Osteoblast (primary cell): ENCODE measurements around the gene ATXN7L1. TPM values are rescaled to one million over a fixed set of nuclear protein-coding genes. Genes with fewer than 3 reads are reported as not detected.

Experiments used
- DNase-seq: peaks from one replicate; pipeline ENCODE4 v3.0.0; 2011; ENCODE audit warnings: low spot score, mixed read lengths; ENCODE audit not compliant: insufficient read length; ENCODE audit errors: missing footprints
- H2AFZ ChIP-seq: 2 replicates; pipeline ENCODE4 v1.6.0; 2011; ENCODE audit warnings: mild to moderate bottlenecking, low read length
- H3K27ac ChIP-seq: 2 replicates; pipeline ENCODE4 v1.5.1; 2011; ENCODE audit warnings: mild to moderate bottlenecking, low read depth, low read length, moderate library complexity
- H3K27me3 ChIP-seq: 2 replicates; pipeline ENCODE4 v1.6.0; 2012; ENCODE audit warnings: mild to moderate bottlenecking, control low read depth, inconsistent platforms, low read length, moderate library complexity; ENCODE audit not compliant: insufficient read depth
- H3K36me3 ChIP-seq: 2 replicates; pipeline ENCODE4 v1.5.1; 2011; ENCODE audit warnings: mild to moderate bottlenecking, low read length, control low read depth, moderate library complexity; ENCODE audit not compliant: insufficient read depth
- H3K4me1 ChIP-seq: 2 replicates; pipeline ENCODE4 v1.5.1; 2011; ENCODE audit warnings: mild to moderate bottlenecking, low read length, control low read depth, moderate library complexity; ENCODE audit not compliant: insufficient read depth
- H3K4me2 ChIP-seq: 2 replicates; pipeline ENCODE4 v1.6.0; 2011; ENCODE audit warnings: mild to moderate bottlenecking, low read length; ENCODE audit not compliant: insufficient read depth
- H3K4me3 ChIP-seq: fragments of 200-600 bp; sonication (generic); 3 replicates; pipeline ENCODE4 v1.5.1; 2012; ENCODE audit warnings: mild to moderate bottlenecking, low read length, inconsistent platforms; ENCODE audit not compliant: insufficient read depth
- H3K79me2 ChIP-seq: 2 replicates; pipeline ENCODE4 v1.6.0; 2012; ENCODE audit warnings: mild to moderate bottlenecking, low read length, control low read depth, inconsistent platforms; ENCODE audit not compliant: insufficient read depth
- H3K9me3 ChIP-seq: 2 replicates; pipeline ENCODE4 v1.5.1; 2011; ENCODE audit warnings: low read depth, low read length, control low read depth
- H4K20me1 ChIP-seq: 2 replicates; pipeline ENCODE4 v1.6.0; 2012; ENCODE audit warnings: mild to moderate bottlenecking, low read length, control low read depth; ENCODE audit not compliant: insufficient read depth
- total RNA-seq: library from RNA; depleted of rRNA; stranded (reverse); fragments of >200 nt; gene quantifications from 2 replicates; pipeline ENCODE4 v1.2.3, GENCODE V29; 2012
- TF ChIP-seq, protein P1 (sequence below): IDR thresholded peaks from 2 replicates; pipeline ENCODE4 v1.5.1; 2011; ENCODE audit warnings: mild to moderate bottlenecking, low read depth, low read length, moderate library complexity; ENCODE audit errors: extremely low read depth

Gene ATXN7L1
- total RNA-seq, 1 donor: 9.0 TPM

DNA sequence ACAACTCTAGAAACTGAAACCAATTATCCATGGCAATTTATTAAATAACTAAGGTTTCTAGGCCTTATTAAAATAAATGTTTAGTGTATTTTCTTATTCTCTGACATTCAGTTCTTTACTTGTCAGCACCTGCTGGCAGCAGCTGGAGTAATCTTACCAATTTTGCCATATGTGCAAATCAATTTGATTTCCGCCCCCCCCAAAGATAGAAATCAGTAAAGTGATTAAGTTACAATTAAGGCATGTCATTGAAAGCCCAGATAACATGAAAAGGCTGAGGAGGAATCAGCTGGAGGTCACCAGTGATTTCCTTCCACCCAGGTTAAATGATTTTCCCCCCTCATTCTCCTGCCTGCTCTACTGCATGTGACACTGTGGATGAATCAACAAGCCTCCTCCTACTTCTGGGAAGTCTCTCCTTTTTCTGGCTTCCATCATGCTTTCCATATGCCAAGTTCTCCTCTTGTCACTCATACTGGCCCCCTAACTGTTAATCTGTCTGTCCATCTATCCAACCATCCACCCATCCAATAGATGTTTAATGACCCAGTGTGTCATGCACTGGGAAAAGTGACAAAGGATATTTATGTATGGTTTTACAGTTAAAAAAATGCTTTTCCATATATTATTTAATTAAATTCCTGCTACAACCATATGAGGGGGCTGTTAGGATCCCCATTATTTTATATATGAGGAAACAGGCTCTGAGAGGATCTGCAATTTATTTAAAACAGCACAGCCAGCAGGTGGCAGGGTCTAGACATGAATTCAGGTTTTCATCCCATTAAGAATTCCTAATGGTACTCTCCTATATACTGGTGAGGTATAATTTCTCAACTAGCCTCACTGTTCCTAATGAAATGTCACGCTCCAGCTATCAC is 116.5 kb downstream of the ATXN7L1 start:
- Histone ChIP-seq H3K4me2 (no peak overlapping the region), H3K9me3 (no peaks in the 10 kb centered on the region), H3K4me3 (no peak overlapping the region), H3K27me3 (no peaks in the 10 kb centered on the region), H3K79me2 (no peaks in the 10 kb centered on the region), H2AFZ (no peak overlapping the region), H3K36me3 (no peaks in the 10 kb centered on the region), H3K4me1 (peaks cover 18% of the 10 kb centered on the region), H3K27ac (peak overlapping the region; percentile 34), H4K20me1 (peaks cover 14% of the 10 kb centered on the region)
- no peak for DNase-seq
- TF ChIP-seq, protein P1, sequence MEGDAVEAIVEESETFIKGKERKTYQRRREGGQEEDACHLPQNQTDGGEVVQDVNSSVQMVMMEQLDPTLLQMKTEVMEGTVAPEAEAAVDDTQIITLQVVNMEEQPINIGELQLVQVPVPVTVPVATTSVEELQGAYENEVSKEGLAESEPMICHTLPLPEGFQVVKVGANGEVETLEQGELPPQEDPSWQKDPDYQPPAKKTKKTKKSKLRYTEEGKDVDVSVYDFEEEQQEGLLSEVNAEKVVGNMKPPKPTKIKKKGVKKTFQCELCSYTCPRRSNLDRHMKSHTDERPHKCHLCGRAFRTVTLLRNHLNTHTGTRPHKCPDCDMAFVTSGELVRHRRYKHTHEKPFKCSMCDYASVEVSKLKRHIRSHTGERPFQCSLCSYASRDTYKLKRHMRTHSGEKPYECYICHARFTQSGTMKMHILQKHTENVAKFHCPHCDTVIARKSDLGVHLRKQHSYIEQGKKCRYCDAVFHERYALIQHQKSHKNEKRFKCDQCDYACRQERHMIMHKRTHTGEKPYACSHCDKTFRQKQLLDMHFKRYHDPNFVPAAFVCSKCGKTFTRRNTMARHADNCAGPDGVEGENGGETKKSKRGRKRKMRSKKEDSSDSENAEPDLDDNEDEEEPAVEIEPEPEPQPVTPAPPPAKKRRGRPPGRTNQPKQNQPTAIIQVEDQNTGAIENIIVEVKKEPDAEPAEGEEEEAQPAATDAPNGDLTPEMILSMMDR: peak; percentile 65

DNA sequence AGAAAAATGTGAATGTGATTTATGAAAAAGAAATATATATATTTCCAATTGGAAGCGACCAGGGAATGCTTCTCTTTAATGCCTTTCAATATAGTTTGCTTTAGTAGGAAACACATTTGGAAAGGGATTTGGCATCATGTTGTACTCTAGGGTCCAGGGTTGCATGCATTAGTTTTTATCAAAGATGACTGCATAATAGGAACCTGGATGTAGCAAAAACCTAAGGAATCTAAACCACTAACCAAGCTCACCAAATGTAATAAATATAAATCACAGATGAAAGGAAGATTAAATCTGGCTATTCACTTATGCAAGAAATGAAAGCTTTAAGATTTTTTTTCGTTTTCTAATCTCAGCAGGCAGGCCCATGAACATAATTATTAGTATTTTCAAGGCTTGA is 120.0 kb downstream of the ATXN7L1 start:
- Histone ChIP-seq H3K36me3 (no peaks in the 10 kb centered on the region), H3K4me3 (no peak overlapping the region), H2AFZ (no peak overlapping the region), H3K4me2 (no peak overlapping the region), H4K20me1 (peaks cover 21% of the 10 kb centered on the region), H3K9me3 (no peaks in the 10 kb centered on the region), H3K27ac (no peak overlapping the region), H3K4me1 (peaks cover 18% of the 10 kb centered on the region), H3K27me3 (no peaks in the 10 kb centered on the region), H3K79me2 (no peaks in the 10 kb centered on the region)
- TF ChIP-seq, protein P1: no peak
- peak; percentile 17 for DNase-seq

DNA sequence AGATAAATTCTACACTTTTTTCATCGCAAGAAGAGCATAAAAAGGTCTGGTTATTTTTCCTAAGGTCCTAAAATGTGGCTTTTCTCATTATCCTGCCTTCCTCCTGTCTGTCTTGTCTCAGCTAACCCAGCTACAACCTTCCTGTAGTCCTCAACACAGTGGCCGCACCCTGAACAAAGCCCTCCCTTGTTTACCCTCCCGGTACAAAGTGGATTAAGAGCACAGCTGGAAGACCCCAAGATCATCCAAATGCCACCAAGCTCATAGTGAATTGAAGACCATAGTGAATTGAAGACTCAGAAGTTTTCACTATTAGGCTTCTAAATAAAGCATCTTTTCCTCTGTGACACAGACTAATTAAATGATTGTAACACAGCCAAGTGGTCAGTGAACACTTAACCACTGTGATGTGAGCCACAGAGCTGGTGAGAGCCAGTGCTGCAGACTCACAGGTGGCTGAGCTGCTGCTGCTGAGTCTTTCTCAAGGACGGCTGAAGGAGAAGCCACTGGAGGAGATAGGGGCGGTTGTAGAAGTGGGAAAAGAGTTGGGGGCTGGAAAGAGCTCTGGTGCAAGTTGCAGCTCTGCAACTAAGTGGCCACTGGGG is 123.6 kb downstream of the ATXN7L1 start:
- Histone ChIP-seq H3K27ac (no peak overlapping the region), H3K4me2 (no peak overlapping the region), H2AFZ (no peak overlapping the region), H4K20me1 (peaks cover 32% of the 10 kb centered on the region), H3K9me3 (no peaks in the 10 kb centered on the region), H3K36me3 (no peaks in the 10 kb centered on the region), H3K4me1 (no peaks in the 10 kb centered on the region), H3K4me3 (no peak overlapping the region), H3K79me2 (no peaks in the 10 kb centered on the region), H3K27me3 (no peaks in the 10 kb centered on the region)
- TF ChIP-seq, protein P1: no peak
- DNase-seq: peak; percentile 15

DNA sequence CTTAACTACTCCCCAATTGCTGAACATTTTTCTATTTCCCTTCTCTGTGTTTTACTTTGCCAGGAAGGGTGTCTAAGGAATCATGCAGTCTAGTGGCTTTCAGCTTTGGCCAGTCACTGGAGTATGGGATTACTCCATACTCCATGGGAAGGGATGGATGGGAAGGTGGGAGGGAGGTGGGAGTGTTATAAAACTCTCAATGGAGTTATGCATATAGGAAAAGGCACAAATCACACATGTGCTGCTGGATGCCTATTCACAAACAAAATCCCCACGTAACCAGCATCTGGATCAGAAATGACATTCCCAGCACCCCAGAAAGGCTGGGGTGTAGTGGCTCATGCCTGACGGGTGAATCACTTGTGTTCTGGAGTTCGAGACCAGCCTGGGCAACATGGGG is 125.3 kb downstream of the ATXN7L1 start:
- Histone ChIP-seq H3K79me2 (no peaks in the 10 kb centered on the region), H3K4me1 (no peaks in the 10 kb centered on the region), H2AFZ (no peak overlapping the region), H3K27ac (no peak overlapping the region), H3K36me3 (no peaks in the 10 kb centered on the region), H3K9me3 (no peaks in the 10 kb centered on the region), H3K4me3 (no peak overlapping the region), H4K20me1 (peaks cover 28% of the 10 kb centered on the region), H3K4me2 (no peak overlapping the region), H3K27me3 (no peaks in the 10 kb centered on the region)
- DNase-seq: no peak
- TF ChIP-seq, protein P1: no peak
